Measurements from ENCODE around the gene LY86. TPM values are rescaled to one million over a fixed set of nuclear protein-coding genes. Genes with fewer than 3 reads are reported as not detected.

The LY86 gene
- polyA plus RNA-seq, 3 donors from 2014 or later: 3.2 to 26.3 (median 17.1) TPM

- Mint-ChIP-seq H3K27me3 (ENCODE audit: low read depth in 3 of 3) (peaks cover 0 to 4% (median 2%) of the 10 kb centered on the region in 3 donors), H3K4me1 (peaks cover 5 to 7% of the 10 kb centered on the region in 2 donors), H3K27ac (peak overlapping the region in 2 of 6 donors; percentile 3 to 42), H3K4me3 (no peak overlapping the region), H3K36me3 (no peaks in the 10 kb centered on the region), H3K9me3 (no peaks in the 10 kb centered on the region)
- DNase-seq: peak in 2 of 3 donors; percentile 16 to 20
Measured at GRCh38 chr6:6683969-6684833, 95.7 kb downstream of the LY86 start.

GRCh38 chr6:6685249-6686040, 96.9 kb downstream of the LY86 start:
- no peaks in the 10 kb centered on the region for H3K9me3 Mint-ChIP-seq
- DNase-seq: no peak
- H3K27ac Mint-ChIP-seq: no peak overlapping the region
- H3K36me3 Mint-ChIP-seq: no peaks in the 10 kb centered on the region
- peaks cover 5 to 7% of the 10 kb centered on the region in 2 donors for H3K4me1 Mint-ChIP-seq
- no peak overlapping the region for H3K4me3 Mint-ChIP-seq
- peaks cover 0 to 4% (median 2%) of the 10 kb centered on the region in 3 donors for H3K27me3 Mint-ChIP-seq (ENCODE audit: low read depth in 3 of 3)

- peak overlapping the region in 1 of 6 donors; percentile 60 for H3K27ac Mint-ChIP-seq
- peaks cover 5 to 7% of the 10 kb centered on the region in 2 donors for H3K4me1 Mint-ChIP-seq
- H3K27me3 Mint-ChIP-seq (ENCODE audit: low read depth in 3 of 3): peaks cover 0 to 4% (median 2%) of the 10 kb centered on the region in 3 donors
- no peaks in the 10 kb centered on the region for H3K9me3 Mint-ChIP-seq
- no peak for DNase-seq
- no peaks in the 10 kb centered on the region for H3K36me3 Mint-ChIP-seq
- peak overlapping the region in 1 of 5 donors; percentile 41 for H3K4me3 Mint-ChIP-seq
Measured at GRCh38 chr6:6686176-6686575, 97.7 kb downstream of the LY86 start.

- peak overlapping the region in 2 of 5 donors; percentile 65 to 67 for H3K4me3 Mint-ChIP-seq
- H3K4me1 Mint-ChIP-seq: peaks cover 5 to 7% of the 10 kb centered on the region in 2 donors
Measured at GRCh38 chr6:6686748-6687601, 98.5 kb downstream of the LY86 start.

GRCh38 chr6:6688283-6688682, 99.8 kb downstream of the LY86 start:
- no peak for DNase-seq
- no peaks in the 10 kb centered on the region for H3K36me3 Mint-ChIP-seq
- H3K4me1 Mint-ChIP-seq: peaks cover 5 to 7% of the 10 kb centered on the region in 2 donors
- H3K27me3 Mint-ChIP-seq (ENCODE audit: low read depth in 3 of 3): peaks cover 0 to 4% (median 0%) of the 10 kb centered on the region in 3 donors
- no peaks in the 10 kb centered on the region for H3K9me3 Mint-ChIP-seq
- H3K27ac Mint-ChIP-seq: no peak overlapping the region
- H3K4me3 Mint-ChIP-seq: no peak overlapping the region

More at GRCh38 chr6:6686748-6687601, 98.5 kb downstream of the LY86 start:
- DNase-seq: peak in 1 of 3 donors; percentile 24
- Mint-ChIP-seq H3K27ac (peak overlapping the region in 1 of 6 donors; percentile 60), H3K9me3 (no peaks in the 10 kb centered on the region), H3K27me3 (ENCODE audit: low read depth in 3 of 3) (peaks cover 0 to 4% (median 2%) of the 10 kb centered on the region in 3 donors), H3K36me3 (no peaks in the 10 kb centered on the region)

- Mint-ChIP-seq H3K4me1 (peaks cover 5 to 7% of the 10 kb centered on the region in 2 donors), H3K27ac (no peak overlapping the region), H3K4me3 (no peak overlapping the region), H3K27me3 (ENCODE audit: low read depth in 3 of 3) (peaks cover 0 to 4% (median 0%) of the 10 kb centered on the region in 3 donors), H3K36me3 (no peaks in the 10 kb centered on the region), H3K9me3 (no peaks in the 10 kb centered on the region)
- no peak for DNase-seq
Measured at GRCh38 chr6:6688951-6689350, 100.4 kb downstream of the LY86 start.

GRCh38 chr6:6689400-6690143, 101.1 kb downstream of the LY86 start:
- no peaks in the 10 kb centered on the region for H3K9me3 Mint-ChIP-seq
- peaks cover 2 to 3% of the 10 kb centered on the region in 2 donors for H3K4me1 Mint-ChIP-seq
- DNase-seq: no peak
- no peak overlapping the region for H3K4me3 Mint-ChIP-seq
- H3K36me3 Mint-ChIP-seq: no peaks in the 10 kb centered on the region
- H3K27ac Mint-ChIP-seq: no peak overlapping the region
- peaks cover 0 to 4% (median 0%) of the 10 kb centered on the region in 3 donors for H3K27me3 Mint-ChIP-seq (ENCODE audit: low read depth in 3 of 3)

- Mint-ChIP-seq H3K4me1 (no peaks in the 10 kb centered on the region), H3K36me3 (no peaks in the 10 kb centered on the region), H3K4me3 (no peak overlapping the region), H3K27ac (no peak overlapping the region), H3K27me3 (ENCODE audit: low read depth in 3 of 3) (peaks cover 0 to 4% (median 0%) of the 10 kb centered on the region in 3 donors), H3K9me3 (no peaks in the 10 kb centered on the region)
- DNase-seq: no peak
Measured at GRCh38 chr6:6690144-6690483, 101.6 kb downstream of the LY86 start.

- DNase-seq: no peak
- no peaks in the 10 kb centered on the region for H3K4me1 Mint-ChIP-seq
- no peaks in the 10 kb centered on the region for H3K9me3 Mint-ChIP-seq
- no peaks in the 10 kb centered on the region for H3K36me3 Mint-ChIP-seq
- H3K4me3 Mint-ChIP-seq: no peak overlapping the region
- no peak overlapping the region for H3K27ac Mint-ChIP-seq
- peaks cover 0 to 2% (median 0%) of the 10 kb centered on the region in 3 donors for H3K27me3 Mint-ChIP-seq (ENCODE audit: low read depth in 3 of 3)
Measured at GRCh38 chr6:6694368-6694780, 105.9 kb downstream of the LY86 start.

GRCh38 chr6:6694825-6695624, 106.5 kb downstream of the LY86 start:
- H3K36me3 Mint-ChIP-seq: no peaks in the 10 kb centered on the region
- no peak overlapping the region for H3K4me3 Mint-ChIP-seq
- H3K9me3 Mint-ChIP-seq: no peaks in the 10 kb centered on the region
- DNase-seq: no peak
- H3K27ac Mint-ChIP-seq: no peak overlapping the region
- no peaks in the 10 kb centered on the region for H3K4me1 Mint-ChIP-seq
- peaks cover 0 to 2% (median 0%) of the 10 kb centered on the region in 3 donors for H3K27me3 Mint-ChIP-seq (ENCODE audit: low read depth in 3 of 3)

GRCh38 chr6:6695625-6696276, 107.2 kb downstream of the LY86 start:
- H3K27me3 Mint-ChIP-seq (ENCODE audit: low read depth in 3 of 3): peaks cover 0 to 2% (median 0%) of the 10 kb centered on the region in 3 donors
- no peaks in the 10 kb centered on the region for H3K4me1 Mint-ChIP-seq
- H3K4me3 Mint-ChIP-seq: no peak overlapping the region
- no peak for DNase-seq
- H3K27ac Mint-ChIP-seq: no peak overlapping the region
- H3K9me3 Mint-ChIP-seq: no peaks in the 10 kb centered on the region
- H3K36me3 Mint-ChIP-seq: no peaks in the 10 kb centered on the region

Data from immature natural killer cell (primary cell).